ENCODE measurements around the gene PACSIN2.

- TF ChIP-seq SP1 (IDR thresholded peaks at IDR 0.05) (no peak), ARNT (IDR thresholded peaks at IDR 0.05) (no peak), FOXK2 (IDR thresholded peaks at IDR 0.05) (no peak)
- TF ChIP-seq, protein P1, sequence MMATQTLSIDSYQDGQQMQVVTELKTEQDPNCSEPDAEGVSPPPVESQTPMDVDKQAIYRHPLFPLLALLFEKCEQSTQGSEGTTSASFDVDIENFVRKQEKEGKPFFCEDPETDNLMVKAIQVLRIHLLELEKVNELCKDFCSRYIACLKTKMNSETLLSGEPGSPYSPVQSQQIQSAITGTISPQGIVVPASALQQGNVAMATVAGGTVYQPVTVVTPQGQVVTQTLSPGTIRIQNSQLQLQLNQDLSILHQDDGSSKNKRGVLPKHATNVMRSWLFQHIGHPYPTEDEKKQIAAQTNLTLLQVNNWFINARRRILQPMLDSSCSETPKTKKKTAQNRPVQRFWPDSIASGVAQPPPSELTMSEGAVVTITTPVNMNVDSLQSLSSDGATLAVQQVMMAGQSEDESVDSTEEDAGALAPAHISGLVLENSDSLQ (IDR thresholded peaks at IDR 0.05), result no peak
Measured at GRCh38 chr22:42878561-42879305, 136.2 kb downstream of the PACSIN2 start.

All from HEK293T (cell line).